GM18868 (cell line): ENCODE results near the gene LCN9.

Experiments used
- ATAC-seq: cut with Tn5 transposase; IDR thresholded peaks from one replicate; pipeline ENCODE4 v1.9.1; 2021; ENCODE audit warnings: mild to moderate bottlenecking, moderate library complexity; ENCODE audit not compliant: unreplicated experiment

Gene LCN9

DNA sequence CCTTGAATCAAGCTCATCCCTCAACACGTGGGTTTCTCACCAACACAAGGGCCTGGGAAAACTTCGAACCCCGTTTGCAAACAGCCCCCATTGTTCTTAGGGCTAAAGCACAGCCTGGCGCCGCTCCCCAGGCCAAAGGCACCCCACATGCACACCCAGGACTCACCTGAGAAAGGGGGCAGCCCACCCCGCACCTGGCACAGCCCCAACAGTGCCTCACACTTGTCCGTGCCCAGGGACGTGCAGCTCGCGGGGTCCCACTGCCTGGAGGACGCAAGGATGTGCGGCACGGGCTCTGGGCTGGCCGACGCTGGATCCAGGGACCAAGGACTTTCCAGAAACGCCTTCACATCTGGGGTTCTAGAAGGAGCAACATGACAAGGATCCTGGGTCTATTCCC, 33.3 kb downstream of the LCN9 start:
- no peak for ATAC-seq

DNA sequence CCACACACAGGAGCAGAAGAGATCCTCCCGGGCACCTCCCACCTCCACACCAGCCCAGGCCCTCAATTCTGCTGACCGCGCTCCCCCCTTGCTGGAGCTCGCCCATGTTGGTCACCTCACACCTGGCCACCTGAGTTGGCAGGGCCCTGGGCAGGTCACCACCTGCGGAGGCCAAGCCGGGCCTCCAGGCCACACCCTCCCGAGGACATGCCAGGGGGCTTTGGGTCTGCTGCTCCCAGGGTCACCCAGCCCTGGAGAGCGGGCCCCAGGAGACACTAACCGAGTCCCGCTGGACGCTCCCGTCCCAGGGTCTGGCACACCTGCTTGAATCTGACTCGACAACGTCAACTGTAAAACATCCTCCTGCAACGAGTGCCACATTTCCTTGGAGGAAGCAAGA, 34.1 kb downstream of the LCN9 start:
- no peak for ATAC-seq

DNA sequence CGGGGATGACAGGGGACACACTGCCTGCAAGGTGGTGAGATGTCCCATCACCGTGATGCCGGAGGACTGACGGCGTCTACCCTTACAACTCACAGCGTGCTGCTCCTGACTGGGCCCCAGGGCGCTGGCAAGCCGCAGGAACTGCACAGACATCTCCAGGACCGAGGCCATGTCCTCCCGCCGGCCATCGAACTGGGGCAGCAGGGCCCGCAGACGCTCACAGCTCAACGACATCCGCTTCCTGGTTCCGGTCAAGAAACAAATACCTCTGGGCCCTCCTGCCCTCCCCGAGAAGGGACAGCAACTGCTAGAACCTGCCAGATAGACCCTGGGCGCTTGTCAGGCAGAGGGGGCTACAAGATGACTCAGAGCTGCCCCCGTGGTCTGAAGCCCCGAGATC, 35.1 kb downstream of the LCN9 start:
- ATAC-seq: no peak

DNA sequence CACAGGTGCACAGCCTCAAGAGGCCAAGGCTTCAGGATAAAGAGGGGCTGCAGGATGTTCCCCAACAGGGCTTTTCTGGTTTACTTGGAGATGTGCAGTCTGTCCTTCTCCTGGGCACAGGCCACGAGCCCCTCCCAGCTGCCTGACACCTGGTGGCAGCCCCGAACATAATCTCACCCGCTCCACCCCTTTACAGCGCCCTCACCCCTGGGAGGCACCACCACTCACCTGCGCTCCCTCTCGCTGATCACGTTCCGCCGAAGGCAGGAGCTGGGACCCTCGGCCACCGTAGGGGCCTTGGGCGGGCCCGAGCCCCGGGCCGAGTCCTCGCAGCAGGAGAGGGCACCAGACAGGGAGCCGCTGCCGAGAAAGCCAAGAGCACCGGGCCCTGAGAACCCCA, 35.7 kb downstream of the LCN9 start:
- no peak for ATAC-seq

DNA sequence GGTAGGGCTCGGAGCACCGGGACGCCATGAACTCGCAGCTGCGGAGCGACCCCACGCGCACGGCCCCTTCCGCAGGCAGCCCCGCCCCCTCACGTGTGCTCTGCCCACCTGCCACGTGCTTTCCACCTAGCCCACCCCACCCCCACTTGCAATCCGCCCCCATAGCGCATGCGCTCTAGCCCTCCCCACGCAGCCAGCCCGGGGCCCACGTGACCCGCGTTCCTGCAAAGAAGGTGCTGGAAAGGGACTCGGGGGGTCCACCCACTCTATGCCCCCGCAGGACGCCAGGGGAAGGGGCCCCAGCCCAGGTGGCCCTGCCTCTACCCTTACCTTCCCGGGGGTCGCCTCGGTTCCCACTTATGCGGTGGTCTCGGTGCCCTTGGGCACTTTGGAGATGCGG, 36.3 kb downstream of the LCN9 start, which contains the start of gene SOHLH1:
Gene SOHLH1 (minus strand): TSS at position 42 of the 400 bp plus-strand sequence. CDS start 14 bp downstream, at position 28.
- no peak for ATAC-seq

DNA sequence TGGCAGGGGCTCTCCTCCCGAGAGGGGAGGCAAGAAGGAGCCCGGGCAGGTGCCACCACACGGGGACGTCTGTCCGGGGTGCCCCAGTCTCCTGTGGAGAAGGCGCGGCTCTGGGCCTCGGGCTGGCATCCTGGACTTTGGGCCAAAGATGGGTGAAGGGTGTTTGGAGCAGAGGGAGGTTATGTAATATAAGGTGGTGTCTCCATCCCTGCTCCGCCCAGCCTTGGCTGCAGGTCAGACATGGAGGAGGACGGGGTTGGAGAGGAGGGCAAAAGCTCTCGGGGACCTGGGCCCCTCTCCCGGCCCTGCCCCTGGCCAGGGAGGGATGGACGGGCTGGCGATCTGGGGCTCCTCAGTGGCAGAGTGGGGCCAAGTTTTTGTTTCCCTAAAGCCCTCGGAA, 37.4 kb downstream of the LCN9 start:
- no peak for ATAC-seq

DNA sequence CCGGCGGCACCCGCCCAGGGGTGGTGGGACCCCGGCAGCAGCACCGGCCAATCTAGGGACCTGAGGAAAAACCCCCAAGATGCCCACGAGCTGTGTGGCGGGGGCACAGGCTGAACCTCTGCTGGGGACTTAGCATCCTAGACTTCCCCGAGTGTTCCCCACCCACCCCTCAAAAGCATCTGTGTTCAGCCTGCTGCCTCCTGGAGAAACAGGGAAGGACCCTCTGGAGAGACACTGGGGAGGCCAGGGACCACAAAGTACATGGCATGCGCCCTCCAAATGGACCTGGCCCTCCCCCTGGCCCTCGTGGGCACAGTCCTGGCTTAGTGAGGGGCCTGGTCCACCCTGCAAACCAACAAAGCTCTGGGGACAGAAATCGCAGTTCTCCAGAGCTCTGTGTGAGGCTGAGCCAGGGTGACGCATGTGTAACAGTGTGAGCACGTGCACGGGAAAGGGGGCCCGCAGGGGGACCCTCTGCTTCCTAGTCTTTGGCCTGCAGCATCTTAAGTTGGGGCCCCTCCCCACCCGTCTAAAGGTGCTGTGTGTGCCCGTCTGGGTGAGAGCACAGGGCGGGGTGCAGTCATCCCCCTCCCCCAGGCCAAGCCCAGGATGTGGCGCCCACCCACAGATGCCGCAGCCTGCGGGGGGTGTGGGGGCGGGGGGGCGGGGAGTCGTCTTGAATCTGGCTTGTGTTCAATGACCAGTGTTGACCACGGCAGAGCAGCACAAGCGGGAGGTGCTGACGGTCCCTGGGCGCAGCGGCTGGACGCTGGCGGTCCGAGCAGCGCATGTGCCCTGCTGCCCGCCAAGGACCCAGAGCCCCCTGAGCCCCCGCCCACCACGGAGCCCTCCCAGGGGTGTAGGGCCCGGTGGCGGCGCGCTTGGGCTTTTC, 38.2 kb downstream of the LCN9 start:
- ATAC-seq: no peak

DNA sequence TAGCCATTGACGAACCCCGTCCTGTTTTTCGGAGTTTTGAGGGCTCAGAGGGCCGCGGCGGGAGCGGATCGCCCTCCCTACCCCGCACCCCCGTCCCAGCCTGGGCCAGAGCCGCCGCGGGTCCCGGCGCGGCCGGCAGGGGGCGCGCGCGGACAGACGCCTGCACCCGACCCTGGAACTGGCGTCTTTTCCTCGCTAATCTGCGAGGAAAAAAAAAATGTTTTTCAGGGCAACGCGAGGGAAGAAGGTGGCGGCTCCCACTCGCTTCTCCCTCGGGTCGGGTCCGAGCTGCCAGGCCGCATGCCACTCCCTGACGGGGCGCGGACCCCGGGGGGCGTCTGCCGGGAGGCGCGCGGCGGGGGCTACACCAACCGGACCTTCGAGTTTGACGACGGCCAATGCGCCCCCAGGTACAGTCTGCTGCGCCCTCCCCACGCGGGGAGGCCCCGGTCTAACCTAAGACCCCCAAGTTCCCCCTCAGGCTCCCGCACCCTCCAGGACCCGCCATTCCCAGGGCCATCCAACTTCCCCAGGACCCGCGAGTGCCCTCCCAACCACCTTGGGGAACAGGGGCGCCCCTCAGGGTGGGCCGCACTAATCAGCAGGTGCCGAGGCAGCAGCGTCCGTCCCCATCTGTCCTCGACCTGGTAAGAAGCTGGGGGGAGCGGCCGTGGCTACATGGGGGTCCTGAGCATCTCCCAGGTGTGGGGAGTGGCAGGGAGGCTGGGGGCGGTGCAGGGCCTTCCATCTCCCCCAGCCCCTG, 39.0 kb downstream of the LCN9 start, which contains the start of gene KCNT1:
Gene KCNT1 (plus strand): TSS at position 227 of the 763 bp plus-strand sequence. CDS start 74 bp downstream, at position 301.
- ATAC-seq: no peak

DNA sequence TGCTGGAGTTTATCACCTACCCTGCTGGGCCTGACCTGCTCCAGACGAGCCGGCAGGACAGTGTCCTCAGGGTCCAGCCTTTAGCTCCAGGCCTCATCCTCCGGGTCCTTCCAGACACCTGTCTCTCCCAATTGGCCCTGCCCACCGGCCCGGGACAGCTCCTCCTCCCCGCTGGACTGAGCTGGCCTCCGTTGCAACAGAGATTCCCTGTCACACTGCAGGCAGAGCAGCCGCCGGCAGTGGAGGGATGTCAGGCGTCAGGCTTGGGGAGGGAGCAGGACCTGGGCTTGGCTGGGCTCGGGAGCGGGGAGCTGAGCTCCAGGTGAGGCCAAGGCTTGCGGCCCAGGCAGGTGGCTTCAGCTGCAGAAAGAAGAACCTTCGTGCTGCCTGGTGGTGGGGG, 40.6 kb downstream of the LCN9 start:
- no peak for ATAC-seq

DNA sequence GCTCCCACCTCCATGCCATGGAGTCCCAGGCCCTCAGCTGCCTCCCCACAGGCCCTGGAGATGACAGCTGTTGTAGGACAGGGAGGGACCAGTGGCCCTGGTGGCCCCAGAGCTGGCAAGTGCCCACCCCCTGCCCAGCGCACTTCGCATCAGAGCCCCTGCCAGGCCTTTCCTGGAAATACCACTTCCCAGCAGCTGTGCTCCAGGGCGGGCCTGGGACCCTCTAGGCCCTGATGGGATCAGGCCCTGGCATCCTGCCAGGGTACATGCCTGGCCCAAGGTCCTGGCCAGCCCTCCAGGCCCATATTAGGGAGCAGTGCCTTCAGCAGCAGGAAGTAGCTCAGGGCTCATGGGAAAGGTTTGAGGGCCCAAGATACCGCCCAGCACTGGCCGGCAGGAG, 41.4 kb downstream of the LCN9 start:
- ATAC-seq: no peak

DNA sequence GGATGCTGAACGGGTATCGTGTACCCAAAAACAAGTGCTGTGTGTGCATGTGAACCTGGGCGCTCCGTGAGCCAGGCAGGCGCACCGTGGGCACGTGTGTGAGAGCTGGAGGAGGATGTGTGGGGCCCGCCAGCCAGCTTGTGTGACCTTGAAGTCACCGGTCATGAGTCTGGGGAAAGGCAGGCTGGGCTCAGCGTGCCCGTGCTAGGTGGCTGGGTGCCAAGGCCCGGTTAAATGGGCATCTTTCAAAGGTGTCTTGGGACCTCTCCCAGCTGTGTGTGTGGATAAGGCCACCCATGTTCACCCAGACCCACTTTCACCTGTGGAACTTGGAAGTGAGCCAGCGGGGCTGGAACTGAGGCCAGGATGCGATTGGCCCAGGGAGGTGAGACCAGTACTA, 42.3 kb downstream of the LCN9 start:
- no peak for ATAC-seq

DNA sequence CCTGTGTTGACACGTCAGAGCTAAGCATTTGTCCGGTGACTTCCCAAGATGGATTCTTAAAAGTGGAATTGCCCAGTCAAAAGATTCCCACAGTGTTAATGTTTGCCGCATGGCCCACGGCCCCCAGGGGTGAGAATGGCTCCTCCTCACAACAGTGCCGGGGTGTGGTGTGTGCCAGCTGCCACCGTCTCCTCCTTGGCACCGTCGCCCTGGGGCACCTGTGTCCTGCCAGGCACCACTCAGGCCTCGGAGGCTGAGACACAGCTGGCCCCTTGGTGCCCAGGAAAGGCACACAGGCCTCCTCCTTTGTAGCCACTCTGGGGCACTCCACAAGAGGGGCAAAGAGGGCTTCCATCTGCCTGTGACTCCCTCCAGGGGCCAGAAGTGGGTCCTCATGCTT, 43.2 kb downstream of the LCN9 start:
- ATAC-seq: no peak

DNA sequence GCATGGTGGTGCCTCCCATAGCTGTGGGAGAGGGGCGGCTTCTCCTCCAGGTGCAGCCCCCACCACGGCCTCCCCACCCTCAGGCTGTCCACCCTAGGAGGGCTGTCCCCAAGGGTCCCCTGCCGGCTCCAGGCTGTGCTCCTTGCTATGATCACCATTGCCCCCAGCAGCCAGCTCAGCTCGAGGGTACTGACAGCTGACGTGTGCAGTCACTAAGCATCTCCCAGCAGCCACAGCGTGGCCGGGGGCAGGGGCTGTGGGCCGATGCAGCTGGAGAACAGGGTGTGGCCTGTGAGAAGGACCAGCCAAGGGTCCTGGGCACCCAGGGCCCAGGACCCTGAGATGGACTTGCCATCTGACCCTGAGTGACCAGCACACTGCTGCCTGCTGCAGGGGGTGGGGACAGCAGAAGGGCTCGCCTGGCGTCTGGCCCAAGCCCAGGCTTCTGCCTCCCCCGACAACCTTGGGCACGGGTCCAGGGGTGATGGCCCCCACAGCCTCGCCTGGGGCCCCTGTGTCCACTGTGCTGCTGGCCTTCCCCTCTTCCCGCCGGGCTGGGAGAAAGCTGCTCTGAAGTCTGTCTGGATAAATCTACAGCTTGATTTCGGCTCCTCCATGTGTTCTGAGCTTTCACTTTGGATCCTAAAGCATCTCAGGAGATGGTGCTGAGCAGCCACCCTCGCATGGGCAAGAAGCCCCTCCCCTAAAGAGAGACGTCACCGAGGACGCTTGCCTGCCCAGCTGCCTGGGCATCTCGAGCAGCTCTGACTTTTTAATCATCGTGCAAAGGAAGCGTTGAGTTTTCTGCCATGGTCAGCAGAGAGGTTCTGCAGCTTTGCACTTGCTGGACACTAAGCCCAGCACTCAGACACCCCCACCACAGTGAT, 44.4 kb downstream of the LCN9 start:
- ATAC-seq: no peak

DNA sequence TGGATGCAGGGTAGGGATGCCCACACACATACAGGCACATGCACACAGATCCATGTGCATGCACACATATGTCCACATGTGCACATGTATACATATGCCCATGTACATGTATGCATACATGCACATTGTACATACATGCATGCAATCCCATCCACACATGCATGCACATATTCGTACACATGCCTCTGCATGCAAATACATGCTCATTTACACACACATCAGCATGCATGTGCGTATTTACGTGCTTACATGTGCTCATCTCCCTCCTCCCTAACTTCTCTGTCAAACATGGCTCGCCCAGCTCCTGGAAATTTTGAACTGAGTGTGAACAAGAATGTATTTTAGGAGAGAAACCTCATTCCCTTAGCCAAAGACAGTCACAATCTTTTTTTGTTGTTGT, 45.1 kb downstream of the LCN9 start:
- no peak for ATAC-seq

DNA sequence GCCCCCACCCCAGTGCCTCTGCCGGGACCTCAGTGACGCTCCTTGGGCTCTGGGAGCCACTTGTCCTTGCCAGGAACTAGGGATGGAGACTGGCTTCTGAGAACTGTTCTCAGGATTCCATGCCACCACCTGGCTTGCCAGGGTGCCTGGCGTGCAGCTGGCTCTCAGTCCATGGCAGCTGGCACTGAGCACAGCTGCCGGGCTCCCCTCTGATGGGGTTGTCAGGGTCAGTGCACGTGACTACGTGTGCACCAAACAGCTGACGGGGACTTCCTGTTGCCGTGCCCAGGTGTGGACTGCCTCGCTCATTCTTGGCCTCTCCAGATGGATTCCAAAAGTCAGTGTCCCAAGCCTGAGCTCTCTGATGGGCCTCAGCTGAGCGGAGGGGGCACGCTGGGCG, 48.3 kb downstream of the LCN9 start:
- no peak for ATAC-seq

DNA sequence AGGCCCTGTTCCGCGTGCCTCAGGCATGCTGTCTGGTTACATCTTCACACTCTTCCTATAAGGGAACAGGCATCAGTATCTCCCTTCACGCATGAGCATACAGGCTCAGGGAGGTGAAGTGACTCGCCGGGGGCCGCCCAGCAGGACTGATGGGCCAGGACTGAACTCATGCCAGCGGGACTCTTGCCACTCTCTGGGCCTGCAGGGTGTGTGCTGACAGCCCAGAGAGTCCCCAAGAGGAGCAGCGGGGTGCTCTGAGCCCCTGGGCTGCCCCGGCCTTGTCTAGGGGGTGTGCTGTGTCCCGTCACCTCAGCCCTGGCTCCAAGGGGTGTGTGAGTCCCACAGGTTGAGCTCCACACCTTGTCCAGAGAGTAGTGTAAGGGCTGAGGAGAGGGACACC, 48.8 kb downstream of the LCN9 start:
- no peak for ATAC-seq

DNA sequence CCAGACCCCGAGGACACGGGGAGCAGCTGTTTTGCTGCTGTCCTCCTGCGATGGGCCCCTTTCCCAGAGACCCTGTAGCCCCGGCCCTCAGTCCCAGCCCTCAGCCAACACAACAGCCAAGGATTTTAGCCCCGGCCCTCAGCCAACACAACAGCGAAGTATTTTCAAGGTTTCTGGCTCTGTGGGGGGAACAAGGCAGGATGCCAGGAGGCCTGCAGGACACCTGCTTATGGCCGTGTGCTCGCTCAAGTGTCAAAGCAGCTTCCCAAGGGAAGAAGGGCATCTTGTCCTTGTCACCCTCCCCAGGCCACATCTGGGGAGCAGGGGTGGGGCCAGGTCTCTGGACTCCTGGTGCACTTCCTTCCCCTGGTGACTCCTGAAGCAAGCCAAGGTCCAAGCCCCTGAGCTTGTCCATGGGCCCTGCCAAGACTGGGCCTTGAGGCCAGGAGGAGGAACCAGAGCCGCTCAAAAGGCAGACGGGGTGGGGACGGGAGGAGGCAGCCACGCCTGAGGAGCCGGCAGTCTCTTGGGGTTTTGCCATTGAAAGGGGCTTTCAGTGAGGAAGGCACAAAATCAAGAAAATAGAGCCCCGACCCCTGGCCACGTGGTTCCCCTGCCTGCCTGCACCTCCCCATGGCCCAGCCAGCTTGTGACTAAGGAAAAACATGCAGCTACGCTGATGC, 49.6 kb downstream of the LCN9 start:
- ATAC-seq: no peak

DNA sequence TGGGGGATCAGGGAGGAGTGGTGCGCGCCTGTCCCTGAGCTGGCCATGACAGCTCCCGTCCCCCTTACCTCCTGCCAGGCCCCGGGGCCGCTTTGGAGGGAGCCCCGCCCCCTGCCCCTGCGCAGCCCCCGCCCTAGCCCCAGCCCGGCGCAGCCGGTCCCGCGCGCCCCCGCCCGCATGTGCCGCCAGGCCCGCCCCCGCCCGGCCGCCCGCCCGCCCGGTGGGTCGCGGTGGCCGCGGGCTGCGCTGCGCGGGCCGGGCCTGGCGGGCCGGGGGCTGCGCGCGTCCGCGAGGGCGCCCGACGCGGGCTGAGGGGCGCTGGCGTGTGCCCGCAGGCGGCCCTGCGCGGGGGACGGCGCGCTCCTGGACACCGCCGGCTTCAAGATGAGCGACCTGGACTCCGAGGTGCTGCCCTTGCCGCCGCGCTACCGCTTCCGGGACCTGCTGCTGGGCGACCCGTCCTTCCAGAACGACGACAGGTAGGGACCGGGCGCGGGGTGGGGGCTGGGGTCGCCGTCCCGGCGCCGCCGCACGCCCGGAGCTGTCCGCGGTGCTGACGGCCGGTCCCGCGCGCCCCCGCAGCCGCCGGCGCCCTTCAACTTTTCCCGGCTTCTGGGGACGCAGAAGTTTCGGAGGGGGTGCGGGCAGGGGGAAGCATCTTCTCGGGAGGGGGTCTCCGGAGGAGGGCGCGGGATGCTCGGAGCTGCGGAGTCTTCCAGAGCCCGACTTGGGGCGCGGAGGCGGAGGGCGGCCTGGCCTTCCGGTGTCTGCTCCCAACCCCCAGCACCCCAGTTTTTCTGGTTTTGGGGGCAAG, 51.3 kb downstream of the LCN9 start:
- ATAC-seq: no peak

DNA sequence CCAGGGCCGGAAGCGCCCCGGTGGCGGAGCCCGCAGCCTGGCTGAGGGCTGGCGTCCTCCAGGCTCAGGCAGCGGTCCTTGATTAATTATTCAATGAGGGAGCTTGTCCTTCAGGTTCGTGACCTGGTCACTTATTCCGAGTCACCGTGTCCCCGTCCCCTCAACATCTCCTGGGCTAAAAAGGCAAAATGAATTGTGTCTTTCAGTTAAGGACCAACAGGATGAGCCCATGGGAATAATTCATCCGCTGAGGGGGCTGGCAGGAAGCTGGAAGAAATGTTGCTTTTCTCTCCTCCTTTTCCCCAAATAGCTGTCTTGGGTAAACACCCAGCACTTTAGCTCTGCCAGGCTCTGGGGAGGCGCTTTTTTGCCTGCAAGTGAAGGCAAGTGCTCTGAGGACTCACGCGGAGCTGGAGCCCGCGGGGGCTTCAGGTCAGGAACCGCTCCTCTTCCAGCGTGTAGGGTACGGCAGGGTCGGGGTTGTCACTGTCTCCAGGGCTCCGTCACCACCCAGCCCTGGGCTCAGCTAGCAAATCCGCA, 52.0 kb downstream of the LCN9 start:
- ATAC-seq: no peak
